Activated T-helper 9 cell treated with anti-CD3 and anti-CD28 coated beads, Interleukin-2, amount 50 U/mL, for 16 hours (primary cell): ENCODE measurements around the gene ITPR2.
"Not testable (repeated sequence)": the region's sequence is repeated elsewhere in the genome, so short reads cannot be mapped to it uniquely, and the experiment has no call there.

Source experiments
- DNase-seq: peaks from one replicate; pipeline ENCODE4 v3.0.0-alpha.2; 2020; ENCODE audit warnings: low read depth

Gene ITPR2

GRCh38 chr12:26659930-26660329 lies 173.1 kb downstream of the ITPR2 start:
- DNase-seq, result no peak

- DNase-seq, result no peak
Observed at GRCh38 chr12:26658991-26659390, 174.0 kb downstream of the ITPR2 start.

- DNase-seq, result no peak
Observed at GRCh38 chr12:26654623-26655022, 178.4 kb downstream of the ITPR2 start.

- no peak for DNase-seq
Observed at GRCh38 chr12:26651566-26652188, 181.3 kb downstream of the ITPR2 start.

DNA sequence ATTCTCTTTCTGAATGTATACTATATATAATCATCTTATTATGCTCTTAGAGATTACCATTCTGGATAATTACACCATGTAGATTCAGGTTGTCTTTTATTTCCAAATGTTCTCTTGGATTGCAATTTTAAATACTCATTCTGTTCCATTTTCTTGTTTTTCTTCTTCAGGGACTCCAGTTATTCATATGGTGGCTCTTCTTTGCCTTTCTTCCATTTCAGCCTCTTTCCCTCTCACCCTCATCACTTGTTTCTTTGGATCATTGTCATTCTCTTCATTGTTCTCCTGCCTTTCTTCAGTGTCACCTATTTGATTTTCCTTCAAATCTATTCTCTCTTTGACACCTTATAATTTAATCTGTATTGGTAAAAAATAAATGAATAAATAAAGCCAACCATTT lies 182.0 kb downstream of the ITPR2 start:
- DNase-seq, result no peak

GRCh38 chr12:26648999-26649398 lies 184.0 kb downstream of the ITPR2 start:
- no peak for DNase-seq

- no peak for DNase-seq
Observed at GRCh38 chr12:26648584-26648983, 184.4 kb downstream of the ITPR2 start.

GRCh38 chr12:26648066-26648465 lies 184.9 kb downstream of the ITPR2 start:
- no peak for DNase-seq

GRCh38 chr12:26647088-26647487 lies 185.9 kb downstream of the ITPR2 start:
- DNase-seq, result no peak

DNA sequence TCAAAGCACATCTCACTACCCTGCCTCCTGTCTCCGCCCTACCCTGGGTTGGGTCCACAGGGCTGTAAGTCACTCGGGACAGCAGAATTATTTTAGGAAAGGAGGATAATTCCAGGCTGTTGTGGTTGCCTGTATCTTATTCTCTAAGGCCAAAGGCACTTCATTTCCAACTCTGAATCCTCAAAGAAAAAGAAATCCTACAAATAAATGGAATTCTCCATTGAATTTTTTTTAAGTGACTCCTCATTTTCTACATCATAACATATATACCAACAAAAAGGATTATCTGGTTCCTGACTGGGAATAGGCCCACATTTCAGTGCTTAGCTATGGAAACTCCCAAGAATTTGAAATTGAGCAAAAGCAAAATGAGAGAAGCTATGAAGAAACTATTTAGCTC lies 186.4 kb downstream of the ITPR2 start:
- no peak for DNase-seq

DNA sequence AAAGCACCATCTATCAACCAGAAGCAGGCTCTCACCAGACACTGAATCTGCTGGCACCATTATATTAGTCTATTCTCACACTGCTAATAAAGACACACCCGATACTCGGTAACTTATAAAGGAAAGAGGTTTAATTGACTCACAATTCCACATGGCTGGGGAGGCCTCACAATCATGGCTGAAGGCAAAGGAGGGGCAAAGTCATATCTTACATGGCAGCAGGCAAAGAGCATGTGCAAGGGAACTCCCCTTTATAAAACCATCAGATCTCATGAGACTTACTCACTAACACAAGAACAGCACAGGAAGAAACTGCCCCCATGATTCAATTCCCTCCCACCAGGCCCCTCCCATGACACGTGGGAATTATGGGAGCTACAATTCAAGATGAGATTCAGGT lies 188.6 kb downstream of the ITPR2 start:
- DNase-seq, result not testable (repeated sequence)

- no peak for DNase-seq
Observed at GRCh38 chr12:26643532-26644315, 189.3 kb downstream of the ITPR2 start.

GRCh38 chr12:26642361-26642760 lies 190.6 kb downstream of the ITPR2 start:
- DNase-seq, result no peak

DNA sequence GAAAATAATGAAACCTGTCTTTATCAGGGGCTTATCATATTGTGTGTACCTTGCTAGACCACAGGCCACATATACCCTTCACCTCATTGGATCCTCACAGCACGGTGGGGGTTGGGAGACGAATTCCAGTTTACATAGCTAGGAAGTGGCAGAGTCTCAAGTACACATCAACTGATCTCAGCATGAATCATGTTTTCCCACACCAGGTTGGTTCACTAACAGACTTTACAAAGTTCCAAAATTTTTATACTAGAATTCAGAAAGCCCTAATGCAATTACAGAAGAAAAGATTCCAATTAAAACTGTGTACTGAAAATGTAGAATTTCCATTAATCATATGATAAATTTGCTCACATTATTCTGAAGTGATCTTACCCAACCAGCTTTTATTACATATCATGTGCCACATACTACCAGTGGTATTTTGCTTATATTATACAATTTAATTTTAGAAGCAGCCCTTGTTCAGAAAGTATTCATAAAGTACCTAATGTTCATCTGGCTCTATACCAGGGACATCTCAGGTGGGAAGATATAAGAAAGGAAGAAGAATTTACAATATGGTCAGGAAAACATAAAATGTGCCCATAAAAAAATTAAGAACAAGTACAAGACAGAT lies 196.2 kb downstream of the ITPR2 start:
- DNase-seq, result no peak

- no peak for DNase-seq
Observed at GRCh38 chr12:26633591-26634210, 199.3 kb downstream of the ITPR2 start.

DNA sequence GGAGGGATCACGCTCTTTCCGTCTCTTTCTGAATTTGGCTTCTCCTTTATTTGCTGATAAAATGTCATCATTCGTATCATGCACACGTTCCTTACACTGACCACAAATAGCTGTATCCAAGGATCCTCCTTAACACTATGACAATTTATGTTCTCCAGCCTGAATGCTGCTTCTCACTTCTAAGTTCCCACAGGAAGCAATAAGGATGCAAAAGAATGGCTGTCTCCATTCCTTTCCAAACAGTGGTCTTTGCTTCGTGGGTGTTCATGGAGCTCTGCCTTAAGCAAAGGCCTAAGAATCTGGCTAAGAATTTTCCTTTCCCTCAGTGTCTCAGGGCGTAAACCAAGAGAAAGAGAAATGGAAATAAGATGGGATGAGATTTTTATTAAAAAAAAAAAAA lies 200.2 kb downstream of the ITPR2 start:
- DNase-seq, result no peak

- no peak for DNase-seq
Observed at GRCh38 chr12:26631846-26632245, 201.1 kb downstream of the ITPR2 start.

GRCh38 chr12:26630546-26631027 lies 202.4 kb downstream of the ITPR2 start:
- no peak for DNase-seq

DNA sequence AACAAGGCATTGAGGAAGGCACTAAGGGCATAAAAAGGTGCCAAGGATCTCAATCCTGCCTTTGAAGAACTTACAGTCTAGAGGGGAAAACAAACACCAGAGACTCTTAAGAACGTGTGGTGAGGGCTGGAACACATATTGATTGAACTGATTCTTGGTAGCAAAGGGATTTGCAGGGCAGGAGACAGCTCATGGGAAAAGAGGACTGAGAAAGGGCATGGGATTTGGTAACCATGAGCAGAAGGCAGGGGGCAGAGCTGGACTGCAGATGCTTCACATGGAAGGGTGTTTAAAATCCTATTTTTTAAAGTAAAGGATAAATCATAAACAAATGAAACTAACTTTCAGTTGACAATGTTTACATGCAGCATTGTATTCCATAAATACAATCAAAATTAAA lies 203.1 kb downstream of the ITPR2 start:
- DNase-seq, result no peak

DNA sequence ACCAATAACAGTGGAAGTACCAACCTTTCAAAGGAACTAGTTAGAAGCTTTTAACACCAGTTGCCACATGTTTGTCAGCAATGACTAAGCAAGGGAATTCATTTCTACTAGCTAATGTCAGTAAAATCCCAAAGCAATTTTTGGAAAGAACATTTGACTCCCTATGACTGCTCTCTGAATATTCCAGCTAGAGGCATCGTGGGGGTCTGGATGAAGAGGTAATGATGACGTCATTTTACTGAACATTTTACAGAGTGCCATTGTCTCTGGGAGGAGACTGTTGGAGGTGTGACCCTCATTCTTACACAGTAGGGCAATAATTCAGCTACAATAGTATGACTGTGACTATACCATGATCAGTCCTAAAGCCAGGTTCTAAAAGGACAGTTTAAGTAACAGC lies 204.8 kb downstream of the ITPR2 start:
- no peak for DNase-seq

DNA sequence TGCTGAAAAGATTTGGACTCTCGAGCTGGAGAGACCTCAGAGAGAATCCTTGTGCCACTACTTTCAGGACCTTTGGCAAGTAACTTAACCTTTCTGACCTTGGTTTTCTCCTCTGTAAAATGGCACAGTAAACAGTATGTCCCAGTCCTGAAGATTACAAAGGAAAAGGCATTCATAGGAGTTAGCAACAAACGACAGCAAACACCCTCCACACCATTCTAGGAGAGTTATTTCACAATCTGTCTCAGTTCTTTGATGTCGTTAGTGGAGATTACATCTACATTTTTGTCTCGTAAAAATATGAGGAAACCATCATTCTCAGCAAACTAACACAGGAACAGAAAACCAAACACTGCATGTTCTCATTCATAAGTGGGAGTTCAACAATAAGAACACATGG lies 205.7 kb downstream of the ITPR2 start:
- DNase-seq, result no peak

GRCh38 chr12:26623136-26623535 lies 209.9 kb downstream of the ITPR2 start:
- DNase-seq, result no peak

DNA sequence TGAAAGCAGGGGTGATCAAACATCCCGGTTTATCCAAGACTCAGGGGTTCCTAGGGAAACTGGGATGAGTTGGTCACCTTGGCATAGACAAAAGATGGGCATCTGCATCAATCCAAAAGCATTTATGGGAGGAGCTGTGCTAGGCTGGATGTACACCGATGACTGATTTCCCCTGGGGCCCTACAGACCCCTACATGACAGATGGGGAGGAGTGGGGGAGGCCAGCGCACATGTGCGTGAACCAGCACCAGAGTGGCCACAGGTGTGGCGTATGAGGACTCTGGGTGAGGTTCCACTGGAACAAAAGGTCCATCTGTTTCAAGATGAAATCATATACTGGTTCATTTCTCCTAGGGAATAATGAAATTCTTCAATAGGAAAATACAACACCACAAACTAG lies 210.4 kb downstream of the ITPR2 start:
- no peak for DNase-seq
